Glutamatergic neuron (in vitro differentiated cells): ENCODE data around the gene P2RY1. TPM values are rescaled to one million over a fixed set of nuclear protein-coding genes. Genes with fewer than 3 reads are reported as not detected.

Experiments used
- DNase-seq: peaks from one replicate; pipeline ENCODE4 v3.0.0; 2022
- H3K27ac Mint-ChIP-seq: one replicate; pipeline ENCODE4 v1.8.0; 2020; ENCODE audit warnings: mild to moderate bottlenecking, mixed read lengths, inconsistent platforms; ENCODE audit not compliant: unreplicated experiment
- H3K27me3 Mint-ChIP-seq: one replicate; pipeline ENCODE4 v1.8.0; 2020; ENCODE audit warnings: mild to moderate bottlenecking, moderate library complexity, mixed read lengths, inconsistent platforms; ENCODE audit not compliant: unreplicated experiment
- H3K36me3 Mint-ChIP-seq: one replicate; pipeline ENCODE4 v1.8.0; 2020; ENCODE audit warnings: mild to moderate bottlenecking, mixed read lengths, inconsistent platforms; ENCODE audit not compliant: unreplicated experiment
- H3K4me1 Mint-ChIP-seq: one replicate; pipeline ENCODE4 v1.8.0; 2020; ENCODE audit warnings: mild to moderate bottlenecking, low read depth, mixed read lengths, inconsistent platforms; ENCODE audit not compliant: unreplicated experiment
- H3K4me3 Mint-ChIP-seq: one replicate; pipeline ENCODE4 v1.8.0; 2020; ENCODE audit warnings: mild to moderate bottlenecking, mixed read lengths, inconsistent platforms; ENCODE audit not compliant: unreplicated experiment
- H3K9me3 Mint-ChIP-seq: one replicate; pipeline ENCODE4 v1.8.0; 2020; ENCODE audit warnings: mild to moderate bottlenecking, moderate library complexity, mixed read lengths, inconsistent platforms; ENCODE audit not compliant: unreplicated experiment
- CTCF ChIP-seq: fragments of 200-600 bp; sonication (generic); IDR thresholded peaks from one replicate; pipeline ENCODE4 v1.5.0; 2021; ENCODE audit not compliant: partially characterized antibody, unreplicated experiment
- total RNA-seq: library from RNA; stranded (reverse); fragmentation: NEBNext Ultra II Directional; extraction: Animal tissue kit (Norgen Biotek cat#: 25700); gene quantifications from one replicate; pipeline ENCODE4 v1.2.1, GENCODE V29; 2021; ENCODE audit not compliant: unreplicated experiment

The P2RY1 gene
- total RNA-seq, 1 donor from 2014 or later = 0.51 TPM

- Mint-ChIP-seq H3K4me3 (peak overlapping the region; percentile 27), H3K27ac (no peak overlapping the region), H3K4me1 (peaks cover 11% of the 10 kb centered on the region), H3K9me3 (peaks cover 3% of the 10 kb centered on the region), H3K27me3 (peaks cover 2% of the 10 kb centered on the region), H3K36me3 (no peaks in the 10 kb centered on the region)
- no peak for TF ChIP-seq CTCF
- no peak for DNase-seq
These were observed 11.2 kb upstream of the P2RY1 start for GRCh38 chr3:152823781-152824180.

GRCh38 chr3:152825566-152825965 lies 9.4 kb upstream of the P2RY1 start:
- no peak for TF ChIP-seq CTCF
- H3K4me1 Mint-ChIP-seq = peaks cover 12% of the 10 kb centered on the region
- H3K27ac Mint-ChIP-seq = no peak overlapping the region
- peaks cover 3% of the 10 kb centered on the region for H3K9me3 Mint-ChIP-seq
- no peak for DNase-seq
- peaks cover 2% of the 10 kb centered on the region for H3K27me3 Mint-ChIP-seq
- no peaks in the 10 kb centered on the region for H3K36me3 Mint-ChIP-seq
- no peak overlapping the region for H3K4me3 Mint-ChIP-seq

- Mint-ChIP-seq H3K27me3 (peaks cover 2% of the 10 kb centered on the region), H3K4me3 (no peak overlapping the region), H3K4me1 (peaks cover 12% of the 10 kb centered on the region), H3K36me3 (no peaks in the 10 kb centered on the region), H3K9me3 (peaks cover 3% of the 10 kb centered on the region), H3K27ac (no peak overlapping the region)
- DNase-seq = no peak
- no peak for TF ChIP-seq CTCF
These were observed 8.5 kb upstream of the P2RY1 start for GRCh38 chr3:152826476-152826875.

GRCh38 chr3:152827313-152827712 lies 7.6 kb upstream of the P2RY1 start:
- Mint-ChIP-seq H3K27me3 (peaks cover 2% of the 10 kb centered on the region), H3K9me3 (peaks cover 3% of the 10 kb centered on the region), H3K27ac (no peak overlapping the region), H3K4me1 (peaks cover 12% of the 10 kb centered on the region), H3K4me3 (no peak overlapping the region), H3K36me3 (no peaks in the 10 kb centered on the region)
- no peak for DNase-seq
- TF ChIP-seq CTCF = no peak

GRCh38 chr3:152828075-152828840 lies 6.7 kb upstream of the P2RY1 start:
- Mint-ChIP-seq H3K27ac (no peak overlapping the region), H3K36me3 (no peaks in the 10 kb centered on the region), H3K9me3 (peaks cover 3% of the 10 kb centered on the region), H3K4me1 (peaks cover 9% of the 10 kb centered on the region), H3K27me3 (peaks cover 2% of the 10 kb centered on the region), H3K4me3 (no peak overlapping the region)
- no peak for TF ChIP-seq CTCF
- DNase-seq = no peak
